DMS 273 treated with DMSO at 0.1 percent for 48 hours (cell line): ENCODE results near the gene SEPTIN7.

Experiments
- DNase-seq: peaks from one replicate; lab custom pipeline; 2025; lab: John Stamatoyannopoulos, UW

SEPTIN7 gene

DNA sequence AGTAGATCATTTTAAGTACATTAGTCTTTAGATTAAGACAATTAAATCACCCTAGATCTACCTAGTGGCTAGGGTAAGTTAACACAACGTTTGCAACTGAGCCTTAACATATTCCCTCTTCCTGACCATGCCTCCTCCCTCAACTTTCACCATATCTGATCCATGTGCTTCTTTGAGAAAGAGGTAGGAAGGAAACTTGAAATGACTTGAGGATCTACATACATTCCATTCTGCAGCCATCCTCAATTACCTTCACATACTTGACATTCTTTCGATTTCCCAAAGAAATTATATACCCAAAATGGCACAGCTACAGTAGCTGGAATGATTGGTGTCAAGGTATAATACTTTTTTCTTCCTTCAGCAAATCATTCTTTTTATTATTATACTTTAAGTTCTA lies 12.9 kb upstream of the SEPTIN7 start:
- no peak for DNase-seq

GRCh38 chr7:35792472-35792871 lies 8.4 kb upstream of the SEPTIN7 start:
- DNase-seq, result no peak

- DNase-seq, result no peak
Measured at GRCh38 chr7:35792873-35793489, 7.9 kb upstream of the SEPTIN7 start.

DNA sequence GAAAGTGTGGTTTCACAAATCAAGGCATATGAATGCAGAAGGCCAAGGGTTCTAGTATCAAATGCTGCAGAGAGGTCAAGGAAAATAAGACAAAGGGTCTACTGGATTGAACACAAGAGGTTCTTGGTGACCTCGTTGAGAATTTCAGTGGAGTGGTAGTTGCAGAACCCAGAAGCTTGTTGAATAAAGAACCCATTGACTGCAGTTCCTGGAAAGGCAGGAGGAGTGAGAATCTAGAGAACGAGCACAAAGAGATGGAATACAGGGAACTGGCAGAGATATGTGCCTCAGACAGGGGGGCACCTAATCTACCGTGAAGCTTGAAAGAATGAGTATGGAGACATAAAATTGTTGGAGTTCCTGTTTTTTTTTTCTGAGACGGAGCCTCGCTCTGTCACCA lies 3.5 kb upstream of the SEPTIN7 start:
- no peak for DNase-seq

DNA sequence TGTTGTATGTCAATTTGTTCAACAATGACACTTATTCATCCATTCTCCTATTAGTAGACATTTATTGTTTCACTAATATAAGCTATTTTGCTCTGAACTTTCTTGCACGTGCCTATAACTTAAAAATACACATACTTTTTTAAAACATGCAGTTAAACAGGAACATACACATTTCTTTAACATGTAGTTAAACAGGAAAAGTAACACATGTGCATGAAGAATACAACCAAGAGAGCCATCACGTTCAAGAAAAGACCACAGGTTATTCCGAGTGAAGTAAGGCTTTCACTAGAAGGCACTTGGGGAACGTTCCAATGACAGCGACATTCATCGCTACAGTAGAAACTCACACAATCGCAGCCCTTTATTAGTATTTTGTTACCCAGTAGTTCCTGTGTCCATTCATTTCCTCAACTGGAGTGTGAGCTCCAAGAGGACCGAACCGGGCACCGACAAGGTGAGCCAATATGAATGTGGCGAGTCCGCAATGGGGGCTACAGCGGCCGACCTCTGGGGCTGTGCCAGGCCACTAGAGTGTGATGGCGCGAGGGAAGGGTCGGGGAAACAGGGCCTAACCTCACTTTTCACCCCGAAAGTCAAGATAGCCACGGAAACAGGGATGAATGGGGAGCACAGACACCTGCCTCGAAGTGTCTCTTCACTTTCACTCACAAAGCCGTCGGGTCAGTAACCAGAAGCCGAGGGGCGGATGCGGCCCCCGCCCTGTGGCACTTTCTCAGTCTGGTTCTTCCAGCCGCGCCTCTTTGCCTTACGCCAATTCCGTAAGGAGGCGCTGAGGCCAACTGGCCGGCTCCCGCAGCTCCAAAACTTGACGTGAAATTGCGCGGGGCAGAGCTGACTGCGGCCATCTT lies 775 bp upstream of the SEPTIN7 start:
- DNase-seq, result peak; percentile 94

- peak; percentile 59 for DNase-seq
Measured at GRCh38 chr7:35801392-35802101, 690 bp downstream of the SEPTIN7 start.

GRCh38 chr7:35802102-35802466 lies 1.2 kb downstream of the SEPTIN7 start:
- no peak for DNase-seq

DNA sequence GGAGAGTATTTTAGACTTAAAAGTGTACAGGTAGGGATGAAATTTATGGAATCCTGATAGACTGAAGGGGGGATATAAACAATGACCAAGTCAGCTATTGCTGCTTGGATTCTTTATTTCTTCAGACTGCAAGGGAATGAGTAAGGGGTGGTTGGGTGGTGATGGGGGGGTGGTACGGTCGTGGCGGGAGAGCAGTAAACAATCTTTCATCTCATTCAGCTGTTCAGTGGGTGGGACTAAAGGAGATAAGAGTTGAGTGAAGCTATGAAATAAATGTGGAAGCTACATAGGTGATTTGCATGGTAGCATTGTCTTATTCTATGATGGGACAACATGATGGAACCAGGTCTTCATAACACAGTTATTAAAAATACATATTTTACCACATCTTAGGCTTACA lies 1.8 kb downstream of the SEPTIN7 start:
- DNase-seq, result no peak

DNA sequence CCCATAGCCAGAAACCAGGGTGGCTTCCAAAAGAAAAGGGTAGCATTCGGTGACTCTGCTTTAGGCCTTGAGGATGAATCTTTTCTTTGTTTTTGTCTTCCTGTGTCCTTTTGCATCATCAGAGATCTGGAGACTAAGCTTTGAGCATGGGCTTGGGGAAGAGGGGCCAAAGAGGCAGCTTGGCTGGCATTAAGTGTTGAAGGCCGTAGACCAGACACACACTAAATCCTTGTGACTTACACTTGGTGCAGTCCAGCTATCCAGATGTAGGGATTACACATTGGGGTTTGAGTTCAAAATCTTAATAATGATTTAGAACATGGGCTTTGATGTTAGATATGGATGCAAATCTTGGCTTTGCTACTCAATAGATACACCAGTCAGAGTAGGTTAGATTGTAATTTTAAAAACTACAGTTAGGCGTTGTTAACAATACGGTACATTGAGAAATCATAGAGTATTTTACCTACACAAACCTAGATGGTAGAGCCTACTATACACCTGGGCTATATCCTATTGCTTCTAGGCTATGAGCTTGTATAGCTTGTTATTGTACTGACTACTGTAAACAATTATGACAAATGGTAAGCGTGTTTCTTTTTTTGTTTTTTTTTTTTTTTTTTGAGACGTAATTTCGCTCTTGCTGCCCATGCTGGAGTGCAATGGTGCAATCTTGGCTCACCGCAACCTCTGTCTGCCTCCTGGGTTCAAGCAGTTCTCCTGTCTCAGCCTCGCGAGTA lies 3.5 kb downstream of the SEPTIN7 start:
- no peak for DNase-seq

GRCh38 chr7:35805876-35806275 lies 5.0 kb downstream of the SEPTIN7 start:
- no peak for DNase-seq

GRCh38 chr7:35816514-35816913 lies 15.7 kb downstream of the SEPTIN7 start:
- DNase-seq, result no peak

GRCh38 chr7:35817181-35817580 lies 16.3 kb downstream of the SEPTIN7 start:
- DNase-seq, result no peak

DNA sequence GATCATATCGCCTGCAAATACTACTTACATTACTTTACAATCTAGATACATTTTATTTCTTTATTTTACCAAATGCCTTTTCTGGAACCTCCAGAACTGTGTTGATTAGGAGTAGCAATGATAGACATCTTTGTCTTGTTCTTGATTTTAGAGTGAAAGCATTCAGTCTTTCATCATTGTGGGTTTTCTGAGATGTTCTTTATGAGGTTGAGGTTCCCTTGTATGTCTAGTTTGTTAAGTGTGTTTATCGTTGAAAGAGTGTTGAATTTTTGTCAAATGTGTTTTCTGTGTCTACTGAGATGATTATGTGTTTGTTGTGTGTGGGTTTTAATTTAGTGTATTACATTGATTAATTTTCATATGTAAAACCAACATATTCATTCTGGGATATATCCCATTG lies 17.1 kb downstream of the SEPTIN7 start:
- no peak for DNase-seq

GRCh38 chr7:35818513-35818912 lies 17.7 kb downstream of the SEPTIN7 start:
- DNase-seq, result no peak

- DNase-seq, result no peak
Measured at GRCh38 chr7:35819310-35819709, 18.5 kb downstream of the SEPTIN7 start.

- DNase-seq, result no peak
Measured at GRCh38 chr7:35819954-35820703, 19.3 kb downstream of the SEPTIN7 start.

DNA sequence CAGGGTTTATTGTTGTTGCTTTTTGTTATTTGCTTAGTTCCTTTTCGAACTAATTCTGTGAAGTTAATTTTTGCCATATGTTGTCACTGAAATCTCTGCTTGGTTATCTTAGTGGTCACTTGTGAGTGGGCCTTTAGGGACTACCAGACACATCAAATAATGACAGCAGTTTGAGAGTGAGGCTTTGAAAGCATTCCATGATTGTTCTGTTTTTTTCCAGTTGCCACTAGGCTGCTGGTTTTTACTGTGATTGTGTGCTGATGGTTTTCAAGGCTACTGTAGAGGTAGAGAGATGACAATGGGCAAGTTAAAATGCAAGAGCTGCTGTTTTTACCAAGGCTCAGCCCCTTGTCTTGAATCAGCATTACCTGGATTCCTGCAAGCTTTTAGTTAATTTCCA lies 20.0 kb downstream of the SEPTIN7 start:
- DNase-seq, result no peak

GRCh38 chr7:35823440-35823839 lies 22.6 kb downstream of the SEPTIN7 start:
- peak; percentile 14 for DNase-seq

- DNase-seq, result no peak
Measured at GRCh38 chr7:35825974-35826373, 25.1 kb downstream of the SEPTIN7 start.

- DNase-seq, result no peak
Measured at GRCh38 chr7:35826751-35827150, 25.9 kb downstream of the SEPTIN7 start.

DNA sequence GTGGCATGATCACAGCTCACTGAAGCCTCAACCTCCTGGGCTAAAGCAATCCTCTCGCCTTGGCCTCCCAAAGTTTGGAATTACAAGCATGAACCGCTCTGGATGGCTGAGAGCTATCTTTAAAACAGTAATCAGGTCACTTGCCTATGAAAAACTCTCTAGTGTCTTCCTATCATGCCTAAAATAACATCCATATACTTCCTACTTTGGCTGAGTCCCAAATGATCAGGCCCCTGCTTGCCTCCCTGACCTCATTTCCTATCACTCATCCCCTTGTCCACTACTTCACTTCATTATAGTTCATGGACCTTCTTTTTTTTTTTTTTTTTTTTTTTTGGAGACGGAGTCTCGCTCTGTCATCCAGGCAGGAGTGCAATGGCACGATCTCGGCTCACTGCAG lies 28.0 kb downstream of the SEPTIN7 start:
- no peak for DNase-seq

DNA sequence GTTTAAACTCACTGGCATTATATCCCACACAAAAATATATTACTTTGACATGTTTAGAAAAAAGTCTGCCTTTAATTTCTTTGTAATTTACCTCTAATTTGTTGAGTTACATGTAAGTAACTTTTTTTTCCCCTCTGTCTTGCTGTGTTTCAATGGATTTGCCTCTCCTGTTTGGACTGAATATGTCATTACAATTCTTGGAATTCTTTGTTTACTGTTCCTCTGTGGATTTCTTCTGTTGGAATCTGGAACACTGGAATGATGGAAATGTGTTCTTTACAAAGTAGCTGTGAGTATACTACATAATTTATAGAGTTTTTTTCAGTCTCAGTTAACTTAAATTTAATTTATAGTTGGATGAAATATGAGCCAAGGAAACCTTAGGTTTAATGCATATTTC lies 30.4 kb downstream of the SEPTIN7 start:
- no peak for DNase-seq
